HG03196 (cell line): ENCODE results near the gene COL1A1.

Experiments
- ATAC-seq: cut with Tn5 transposase; IDR thresholded peaks from one replicate; pipeline ENCODE4 v1.9.1; 2021; ENCODE audit not compliant: unreplicated experiment

Gene COL1A1

GRCh38 chr17:50144355-50144754 is 57.1 kb downstream of the COL1A1 start:
- no peak for ATAC-seq

GRCh38 chr17:50143461-50144176 is 57.8 kb downstream of the COL1A1 start:
- no peak for ATAC-seq

GRCh38 chr17:50141745-50142110 is 59.7 kb downstream of the COL1A1 start:
- ATAC-seq = no peak

DNA sequence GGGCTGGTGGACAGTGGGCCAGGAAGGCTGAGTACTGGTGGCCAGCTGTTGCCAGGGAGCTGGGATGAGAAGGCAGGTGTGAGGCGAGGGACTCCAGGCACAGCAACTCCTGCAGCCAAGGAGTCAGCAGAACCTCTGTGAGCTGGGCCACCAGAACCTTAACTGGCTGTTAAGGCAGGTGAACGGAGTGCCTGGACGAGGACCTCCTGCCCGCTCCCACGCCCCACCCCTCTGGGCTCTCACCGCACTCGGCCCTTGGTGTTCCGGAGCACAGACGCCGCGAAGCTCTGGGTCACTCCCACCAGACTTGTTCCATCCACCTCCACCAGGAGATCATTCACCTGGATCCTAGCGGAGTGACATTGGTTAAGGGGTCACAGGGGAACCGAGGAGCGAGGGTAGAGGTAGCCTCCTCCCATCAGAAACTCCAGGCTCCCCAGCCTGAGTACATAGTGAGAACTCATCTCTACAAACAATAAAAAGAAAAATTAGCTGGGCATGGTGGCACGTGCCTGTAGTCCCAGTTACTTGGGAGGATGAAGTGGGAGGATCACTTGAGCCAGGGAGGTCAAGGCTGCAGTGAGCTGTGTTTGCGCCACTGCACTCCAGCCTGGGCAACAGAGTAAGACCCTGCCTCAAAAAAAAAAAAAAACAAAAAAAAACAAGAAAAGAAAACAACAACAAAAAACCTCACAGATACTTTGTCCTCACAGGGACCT is 60.2 kb downstream of the COL1A1 start:
- no peak for ATAC-seq

DNA sequence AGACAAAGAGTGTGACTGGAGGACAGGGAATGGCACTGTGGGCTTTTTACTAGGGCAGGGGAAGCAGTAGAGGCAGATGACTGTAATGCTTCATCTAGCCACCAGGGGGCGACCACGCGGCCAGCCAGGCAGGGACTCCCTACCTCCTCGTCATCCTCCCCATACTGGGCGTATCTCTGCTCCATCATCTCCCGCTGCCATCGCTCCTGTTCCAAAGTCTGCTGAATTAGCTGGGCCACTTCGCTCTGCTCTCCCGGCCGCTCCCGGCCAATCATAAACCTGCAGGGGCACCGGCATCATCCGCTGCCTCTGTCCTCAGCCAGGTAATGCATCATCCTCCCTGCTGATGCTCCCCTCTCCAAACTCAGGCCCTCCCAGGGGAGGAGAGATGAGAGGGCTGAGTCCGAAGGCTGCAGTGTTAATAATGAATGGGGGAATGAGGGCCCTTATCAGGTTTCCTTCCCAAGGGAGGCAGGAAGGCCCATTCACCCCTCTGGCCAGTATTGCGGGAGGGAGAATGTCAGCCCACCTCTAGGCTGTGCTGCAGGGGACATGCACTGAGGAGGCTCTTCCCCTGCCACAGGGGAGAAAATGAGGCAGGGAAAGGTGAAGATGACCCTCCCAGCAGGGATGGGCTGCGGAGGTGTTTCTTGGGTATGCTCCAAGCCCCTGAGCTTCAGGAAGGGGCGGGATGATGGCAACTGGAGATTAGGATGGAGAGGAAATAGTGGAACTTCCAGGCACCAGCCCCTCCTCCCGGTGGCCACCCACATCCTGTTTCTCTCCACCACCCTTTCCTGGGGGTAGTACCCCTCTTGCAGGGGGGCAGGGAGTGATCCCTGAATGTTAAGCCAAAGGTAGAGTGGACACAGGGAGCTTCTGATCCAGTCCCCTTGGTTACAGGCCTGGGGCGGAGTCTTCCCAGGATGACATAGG is 61.2 kb downstream of the COL1A1 start:
- no peak for ATAC-seq

DNA sequence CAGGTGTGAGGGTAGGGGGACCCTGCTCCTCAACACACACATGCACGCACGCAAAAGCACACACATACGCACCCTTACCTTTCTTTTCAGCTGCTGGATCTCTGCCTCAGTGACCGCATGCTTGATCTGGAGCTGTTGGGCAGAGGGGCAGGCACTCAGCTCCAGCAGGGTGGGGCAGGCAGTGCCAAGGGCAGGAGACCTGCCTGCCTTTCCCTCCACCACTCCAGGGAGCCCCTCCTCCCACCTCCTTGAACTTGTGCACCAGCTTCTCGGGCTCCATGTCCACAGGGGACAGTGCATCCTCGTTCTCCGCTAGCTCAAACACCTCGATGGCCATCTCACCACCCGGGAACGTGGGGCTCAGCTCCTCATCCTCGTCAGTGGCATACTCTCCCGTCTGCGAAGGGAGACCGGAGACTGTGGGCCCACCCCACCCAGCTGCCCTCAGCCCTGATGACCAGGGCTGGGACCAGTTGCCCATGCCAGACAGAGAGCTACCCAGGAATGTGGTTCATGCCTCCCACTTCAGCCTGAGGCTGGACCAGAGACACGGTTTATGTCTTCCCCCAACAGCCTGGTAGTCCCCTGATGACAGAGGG is 62.1 kb downstream of the COL1A1 start:
- ATAC-seq = no peak

GRCh38 chr17:50137042-50137441 is 64.4 kb downstream of the COL1A1 start:
- ATAC-seq = no peak

GRCh38 chr17:50136096-50136687 is 65.2 kb downstream of the COL1A1 start:
- ATAC-seq = no peak

DNA sequence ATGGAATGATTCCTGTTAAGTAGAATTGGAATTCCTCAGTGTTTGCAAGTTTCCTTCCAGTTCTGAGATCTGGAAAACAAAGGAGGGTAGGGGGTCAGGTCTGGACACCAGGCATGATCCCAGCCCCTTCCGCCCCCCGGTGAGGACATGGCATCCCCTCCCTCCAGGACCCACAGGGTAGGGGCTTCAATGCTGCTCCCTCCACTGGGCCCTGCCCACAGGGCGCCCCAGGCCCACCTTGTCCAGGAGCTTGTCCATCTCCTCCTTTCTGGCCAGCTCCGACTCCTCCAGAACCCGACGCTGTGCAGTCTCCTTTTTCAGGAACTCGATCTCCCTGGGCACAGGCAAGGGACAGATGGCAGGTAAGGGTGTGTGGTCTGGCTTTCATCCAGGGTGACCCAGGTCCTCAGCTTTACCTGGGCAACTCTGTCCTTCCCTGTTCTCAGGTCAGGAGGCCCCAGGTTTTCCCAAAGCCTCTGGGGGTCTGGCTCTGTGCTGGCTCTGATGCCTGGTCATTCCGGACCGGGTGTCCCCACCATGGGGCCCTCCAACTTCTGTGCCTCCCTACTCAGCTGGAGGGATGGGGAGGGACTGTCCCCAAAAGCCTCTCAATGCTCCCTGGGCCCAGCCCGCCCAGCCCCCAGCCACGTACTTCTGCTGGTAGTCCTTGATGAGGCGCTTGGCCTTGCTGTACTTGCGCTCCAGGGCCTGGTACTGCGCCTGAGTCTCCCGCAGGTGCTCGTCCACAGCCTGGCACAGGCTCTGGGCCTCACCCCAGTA is 65.9 kb downstream of the COL1A1 start:
- no peak for ATAC-seq

GRCh38 chr17:50134206-50135110 is 67.0 kb downstream of the COL1A1 start:
- no peak for ATAC-seq

DNA sequence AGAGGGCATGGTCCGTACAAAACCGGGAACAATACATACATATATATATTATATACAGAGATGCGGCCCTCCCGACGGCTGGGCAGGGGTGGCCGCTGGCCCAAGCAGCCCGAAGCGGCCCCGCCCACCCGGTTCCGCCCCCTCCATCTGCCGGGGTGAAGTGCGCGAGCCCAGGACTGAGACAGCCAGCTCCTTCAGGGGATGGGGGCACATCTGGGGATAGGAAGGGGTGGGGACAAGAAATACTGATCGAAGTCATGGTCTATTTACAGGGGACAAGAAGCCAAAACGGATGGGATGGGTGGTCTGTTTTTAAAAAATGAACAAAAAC is 67.7 kb downstream of the COL1A1 start:
- no peak for ATAC-seq
